A673 (cell line): ENCODE results near the gene DMD.

Source experiments
- EZH2 ChIP-seq: fragments of 200-600 bp; sonication (generic); IDR thresholded peaks from 2 replicates; pipeline ENCODE4 v1.6.1; 2017; ENCODE audit warnings: borderline replicate concordance, low read depth, mild to moderate bottlenecking, mixed read lengths, antibody characterized with exemption, low read length; ENCODE audit not compliant: poor library complexity, severe bottlenecking
- TF ChIP-seq, protein P1 (sequence below): fragments of 300-800, 200-600 bp; sonication (generic); conservative IDR thresholded peaks from 2 replicates; pipeline ENCODE4 v1.5.1; 2017; ENCODE audit warnings: low read depth, mild to moderate bottlenecking, antibody characterized with exemption, low read length, moderate library complexity, mixed read lengths

DNA sequence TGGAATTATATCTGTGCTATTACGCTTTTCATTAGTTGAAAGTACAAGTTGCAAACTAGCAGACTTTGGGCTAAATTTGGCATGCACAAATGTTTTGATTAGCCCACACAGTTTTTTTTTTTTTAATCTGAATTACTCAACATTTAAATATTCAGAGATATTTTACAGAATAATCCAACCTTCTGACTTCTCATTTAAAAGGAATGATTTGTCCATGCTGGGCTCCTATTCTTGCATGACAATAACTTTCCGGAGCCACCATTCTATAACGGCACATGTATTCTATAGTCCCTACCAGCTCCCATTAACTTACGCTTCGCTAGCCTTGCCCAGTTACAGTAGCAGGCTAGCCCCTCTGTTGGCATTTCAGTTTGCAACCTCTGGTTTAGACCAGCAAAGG, 1920.2 kb downstream of the DMD start:
- TF ChIP-seq, protein P1, sequence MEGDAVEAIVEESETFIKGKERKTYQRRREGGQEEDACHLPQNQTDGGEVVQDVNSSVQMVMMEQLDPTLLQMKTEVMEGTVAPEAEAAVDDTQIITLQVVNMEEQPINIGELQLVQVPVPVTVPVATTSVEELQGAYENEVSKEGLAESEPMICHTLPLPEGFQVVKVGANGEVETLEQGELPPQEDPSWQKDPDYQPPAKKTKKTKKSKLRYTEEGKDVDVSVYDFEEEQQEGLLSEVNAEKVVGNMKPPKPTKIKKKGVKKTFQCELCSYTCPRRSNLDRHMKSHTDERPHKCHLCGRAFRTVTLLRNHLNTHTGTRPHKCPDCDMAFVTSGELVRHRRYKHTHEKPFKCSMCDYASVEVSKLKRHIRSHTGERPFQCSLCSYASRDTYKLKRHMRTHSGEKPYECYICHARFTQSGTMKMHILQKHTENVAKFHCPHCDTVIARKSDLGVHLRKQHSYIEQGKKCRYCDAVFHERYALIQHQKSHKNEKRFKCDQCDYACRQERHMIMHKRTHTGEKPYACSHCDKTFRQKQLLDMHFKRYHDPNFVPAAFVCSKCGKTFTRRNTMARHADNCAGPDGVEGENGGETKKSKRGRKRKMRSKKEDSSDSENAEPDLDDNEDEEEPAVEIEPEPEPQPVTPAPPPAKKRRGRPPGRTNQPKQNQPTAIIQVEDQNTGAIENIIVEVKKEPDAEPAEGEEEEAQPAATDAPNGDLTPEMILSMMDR, result no peak
- TF ChIP-seq EZH2, result no peak
